Measurements from ENCODE around the gene HPS1.

Gene HPS1

GRCh38 chr10:98487649-98488048 is 40.9 kb upstream of the HPS1 start:
- no peak overlapping the region for H4K12ac ChIP-seq (ENCODE audit: low read depth, low read length)
- no peak overlapping the region for H4K91ac ChIP-seq (ENCODE audit: low read depth, low read length)
- no peak overlapping the region for H2BK12ac ChIP-seq (ENCODE audit: low read length)
- H2AK5ac ChIP-seq (ENCODE audit: low read length) = no peak overlapping the region
- H3K4me3 ChIP-seq (ENCODE audit: low read depth, low read length) = no peak overlapping the region
- H3K9ac ChIP-seq (ENCODE audit: low read length) = no peak overlapping the region
- H3K79me1 ChIP-seq (ENCODE audit: low read length) = no peaks in the 10 kb centered on the region
- no peaks in the 10 kb centered on the region for H3K79me2 ChIP-seq (ENCODE audit: control insufficient read depth, insufficient read depth, low read length, poor library complexity)
- H3K36me3 ChIP-seq (ENCODE audit: control insufficient read depth in 1 of 2, insufficient read depth in 2 of 2, low read length in 2 of 2) = no peaks in the 10 kb centered on the region
- H3K4me1 ChIP-seq (ENCODE audit: control insufficient read depth in 1 of 2, insufficient read depth in 2 of 2, low read length in 2 of 2) = peaks cover 10% of the 10 kb centered on the region in 2 experiments
- no peak for DNase-seq
- no peak overlapping the region for H4K8ac ChIP-seq (ENCODE audit: low read depth, low read length)
- H3K23ac ChIP-seq (ENCODE audit: low read length) = no peak overlapping the region
- H2BK5ac ChIP-seq (ENCODE audit: low read depth, low read length, poor library complexity) = no peak overlapping the region
- no peak overlapping the region for H3K14ac ChIP-seq (ENCODE audit: low read length)
- no peaks in the 10 kb centered on the region for H3K27me3 ChIP-seq (ENCODE audit: insufficient read depth, low read length)
- H3K4ac ChIP-seq (ENCODE audit: low read depth, low read length) = no peak overlapping the region
- WGBS (ENCODE audit: extremely low coverage, insufficient coverage, insufficient read length) = no CpG with 5 or more reads among the region's 3 CpGs
- no peaks in the 10 kb centered on the region for H3K9me3 ChIP-seq (ENCODE audit: insufficient read depth, low read depth, low read length)
- H2AFZ ChIP-seq (ENCODE audit: insufficient read depth, low read length, poor library complexity) = no peak overlapping the region
- no peak overlapping the region for H3K4me2 ChIP-seq (ENCODE audit: low read length)
- H2BK120ac ChIP-seq (ENCODE audit: insufficient read depth, low read length, poor library complexity) = peak overlapping the region; percentile 27
- H3K27ac ChIP-seq (ENCODE audit: low read depth, low read length) = no peak overlapping the region
- no peak overlapping the region for H3K18ac ChIP-seq (ENCODE audit: low read length)

GRCh38 chr10:98486421-98486820 is 39.7 kb upstream of the HPS1 start:
- Histone ChIP-seq H3K4me2 (ENCODE audit: low read length) (no peak overlapping the region), H3K4me1 (ENCODE audit: control insufficient read depth in 1 of 2, insufficient read depth in 2 of 2, low read length in 2 of 2) (peaks cover 10% of the 10 kb centered on the region in 2 experiments), H3K4ac (ENCODE audit: low read depth, low read length) (no peak overlapping the region), H3K23ac (ENCODE audit: low read length) (no peak overlapping the region), H3K4me3 (ENCODE audit: low read depth, low read length) (no peak overlapping the region), H3K18ac (ENCODE audit: low read length) (no peak overlapping the region), H2BK120ac (ENCODE audit: insufficient read depth, low read length, poor library complexity) (no peak overlapping the region), H3K79me1 (ENCODE audit: low read length) (no peaks in the 10 kb centered on the region), H4K12ac (ENCODE audit: low read depth, low read length) (no peak overlapping the region), H3K9me3 (ENCODE audit: insufficient read depth, low read depth, low read length) (no peaks in the 10 kb centered on the region), H3K27me3 (ENCODE audit: insufficient read depth, low read length) (no peaks in the 10 kb centered on the region), H3K36me3 (ENCODE audit: control insufficient read depth in 1 of 2, insufficient read depth in 2 of 2, low read length in 2 of 2) (no peaks in the 10 kb centered on the region), H2BK5ac (ENCODE audit: low read depth, low read length, poor library complexity) (no peak overlapping the region), H4K91ac (ENCODE audit: low read depth, low read length) (no peak overlapping the region), H2AK5ac (ENCODE audit: low read length) (no peak overlapping the region), H4K8ac (ENCODE audit: low read depth, low read length) (no peak overlapping the region), H3K9ac (ENCODE audit: low read length) (no peak overlapping the region), H2BK12ac (ENCODE audit: low read length) (no peak overlapping the region), H3K79me2 (ENCODE audit: control insufficient read depth, insufficient read depth, low read length, poor library complexity) (no peaks in the 10 kb centered on the region), H2AFZ (ENCODE audit: insufficient read depth, low read length, poor library complexity) (no peak overlapping the region), H3K27ac (ENCODE audit: low read depth, low read length) (peak overlapping the region; percentile 27), H3K14ac (ENCODE audit: low read length) (no peak overlapping the region)
- no CpG with 5 or more reads among the region's 3 CpGs for WGBS (ENCODE audit: extremely low coverage, insufficient coverage, insufficient read length)
- DNase-seq = no peak

GRCh38 chr10:98485959-98486358 is 39.2 kb upstream of the HPS1 start:
- peaks cover 10% of the 10 kb centered on the region in 2 experiments for H3K4me1 ChIP-seq (ENCODE audit: control insufficient read depth in 1 of 2, insufficient read depth in 2 of 2, low read length in 2 of 2)
- H3K9me3 ChIP-seq (ENCODE audit: insufficient read depth, low read depth, low read length) = no peaks in the 10 kb centered on the region
- no peaks in the 10 kb centered on the region for H3K79me1 ChIP-seq (ENCODE audit: low read length)
- H2AFZ ChIP-seq (ENCODE audit: insufficient read depth, low read length, poor library complexity) = no peak overlapping the region
- no peak overlapping the region for H3K4ac ChIP-seq (ENCODE audit: low read depth, low read length)
- H2BK5ac ChIP-seq (ENCODE audit: low read depth, low read length, poor library complexity) = no peak overlapping the region
- H3K9ac ChIP-seq (ENCODE audit: low read length) = no peak overlapping the region
- no peak overlapping the region for H3K14ac ChIP-seq (ENCODE audit: low read length)
- H3K79me2 ChIP-seq (ENCODE audit: control insufficient read depth, insufficient read depth, low read length, poor library complexity) = no peaks in the 10 kb centered on the region
- H4K91ac ChIP-seq (ENCODE audit: low read depth, low read length) = no peak overlapping the region
- no peaks in the 10 kb centered on the region for H3K36me3 ChIP-seq (ENCODE audit: control insufficient read depth in 1 of 2, insufficient read depth in 2 of 2, low read length in 2 of 2)
- no peak overlapping the region for H3K4me3 ChIP-seq (ENCODE audit: low read depth, low read length)
- DNase-seq = no peak
- no peak overlapping the region for H3K4me2 ChIP-seq (ENCODE audit: low read length)
- H2BK12ac ChIP-seq (ENCODE audit: low read length) = no peak overlapping the region
- H3K18ac ChIP-seq (ENCODE audit: low read length) = no peak overlapping the region
- peak overlapping the region; percentile 27 for H3K27ac ChIP-seq (ENCODE audit: low read depth, low read length)
- no peak overlapping the region for H4K8ac ChIP-seq (ENCODE audit: low read depth, low read length)
- no peaks in the 10 kb centered on the region for H3K27me3 ChIP-seq (ENCODE audit: insufficient read depth, low read length)
- H2BK120ac ChIP-seq (ENCODE audit: insufficient read depth, low read length, poor library complexity) = no peak overlapping the region
- no peak overlapping the region for H3K23ac ChIP-seq (ENCODE audit: low read length)
- no peak overlapping the region for H2AK5ac ChIP-seq (ENCODE audit: low read length)
- H4K12ac ChIP-seq (ENCODE audit: low read depth, low read length) = no peak overlapping the region
- no CpG with 5 or more reads among the region's 2 CpGs for WGBS (ENCODE audit: extremely low coverage, insufficient coverage, insufficient read length)

- H3K27ac ChIP-seq (ENCODE audit: low read depth, low read length) = no peak overlapping the region
- H3K4me2 ChIP-seq (ENCODE audit: low read length) = no peak overlapping the region
- no peak overlapping the region for H3K23ac ChIP-seq (ENCODE audit: low read length)
- no peak overlapping the region for H4K12ac ChIP-seq (ENCODE audit: low read depth, low read length)
- no peak overlapping the region for H3K9ac ChIP-seq (ENCODE audit: low read length)
- H3K27me3 ChIP-seq (ENCODE audit: insufficient read depth, low read length) = no peaks in the 10 kb centered on the region
- no peak overlapping the region for H3K14ac ChIP-seq (ENCODE audit: low read length)
- H3K4me1 ChIP-seq (ENCODE audit: control insufficient read depth in 1 of 2, insufficient read depth in 2 of 2, low read length in 2 of 2) = peaks cover 11 to 12% of the 10 kb centered on the region in 2 experiments
- no peak overlapping the region for H2BK5ac ChIP-seq (ENCODE audit: low read depth, low read length, poor library complexity)
- H3K36me3 ChIP-seq (ENCODE audit: control insufficient read depth in 1 of 2, insufficient read depth in 2 of 2, low read length in 2 of 2) = no peaks in the 10 kb centered on the region
- H2BK12ac ChIP-seq (ENCODE audit: low read length) = no peak overlapping the region
- no peak overlapping the region for H3K4ac ChIP-seq (ENCODE audit: low read depth, low read length)
- no peak overlapping the region for H4K8ac ChIP-seq (ENCODE audit: low read depth, low read length)
- no peaks in the 10 kb centered on the region for H3K9me3 ChIP-seq (ENCODE audit: insufficient read depth, low read depth, low read length)
- H2BK120ac ChIP-seq (ENCODE audit: insufficient read depth, low read length, poor library complexity) = no peak overlapping the region
- H4K91ac ChIP-seq (ENCODE audit: low read depth, low read length) = no peak overlapping the region
- H3K18ac ChIP-seq (ENCODE audit: low read length) = no peak overlapping the region
- DNase-seq = no peak
- no peak overlapping the region for H2AFZ ChIP-seq (ENCODE audit: insufficient read depth, low read length, poor library complexity)
- H2AK5ac ChIP-seq (ENCODE audit: low read length) = no peak overlapping the region
- no peak overlapping the region for H3K4me3 ChIP-seq (ENCODE audit: low read depth, low read length)
- H3K79me2 ChIP-seq (ENCODE audit: control insufficient read depth, insufficient read depth, low read length, poor library complexity) = no peaks in the 10 kb centered on the region
- H3K79me1 ChIP-seq (ENCODE audit: low read length) = peaks cover 5% of the 10 kb centered on the region
Measured at GRCh38 chr10:98483658-98484057, 36.9 kb upstream of the HPS1 start.

Measured in trophoblast cell (in vitro differentiated cells and primary cell).